ENCODE results near the gene CTAGE15.
"Not testable (repeated sequence)": the region's sequence is repeated elsewhere in the genome, so short reads cannot be mapped to it uniquely, and the experiment has no call there.

The CTAGE15 gene, protein sequence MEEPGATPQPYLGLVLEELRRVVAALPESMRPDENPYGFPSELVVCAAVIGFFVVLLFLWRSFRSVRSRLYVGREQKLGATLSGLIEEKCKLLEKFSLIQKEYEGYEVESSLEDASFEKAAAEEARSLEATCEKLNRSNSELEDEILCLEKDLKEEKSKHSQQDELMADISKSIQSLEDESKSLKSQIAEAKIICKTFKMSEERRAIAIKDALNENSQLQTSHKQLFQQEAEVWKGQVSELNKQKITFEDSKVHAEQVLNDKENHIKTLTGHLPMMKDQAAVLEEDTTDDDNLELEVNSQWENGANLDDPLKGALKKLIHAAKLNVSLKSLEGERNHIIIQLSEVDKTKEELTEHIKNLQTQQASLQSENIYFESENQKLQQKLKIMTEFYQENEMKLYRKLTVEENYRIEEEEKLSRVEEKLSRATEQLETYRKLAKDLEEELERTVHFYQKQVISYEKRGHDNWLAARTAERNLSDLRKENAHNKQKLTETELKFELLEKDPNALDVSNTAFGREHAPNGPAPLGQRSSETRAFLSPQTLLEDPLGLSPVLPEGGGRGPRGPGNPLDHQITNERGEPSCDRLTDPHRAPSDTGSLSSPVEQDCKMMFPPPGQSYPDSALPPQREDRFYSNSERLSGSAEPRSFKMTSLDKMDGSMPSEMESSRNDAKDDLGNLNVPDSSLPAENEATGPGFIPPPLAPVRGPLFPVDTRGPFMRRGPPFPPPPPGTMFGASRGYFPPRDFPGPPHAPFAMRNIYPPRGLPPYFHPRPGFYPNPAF

GRCh38 chr7:143571501-143571900 lies at the start of gene CTAGE15:
TSS of gene CTAGE15 (plus strand) at chr7:143571801. CDS start at chr7:143571818, 17 bp downstream.
- DNase-seq: not testable (repeated sequence)

DNA sequence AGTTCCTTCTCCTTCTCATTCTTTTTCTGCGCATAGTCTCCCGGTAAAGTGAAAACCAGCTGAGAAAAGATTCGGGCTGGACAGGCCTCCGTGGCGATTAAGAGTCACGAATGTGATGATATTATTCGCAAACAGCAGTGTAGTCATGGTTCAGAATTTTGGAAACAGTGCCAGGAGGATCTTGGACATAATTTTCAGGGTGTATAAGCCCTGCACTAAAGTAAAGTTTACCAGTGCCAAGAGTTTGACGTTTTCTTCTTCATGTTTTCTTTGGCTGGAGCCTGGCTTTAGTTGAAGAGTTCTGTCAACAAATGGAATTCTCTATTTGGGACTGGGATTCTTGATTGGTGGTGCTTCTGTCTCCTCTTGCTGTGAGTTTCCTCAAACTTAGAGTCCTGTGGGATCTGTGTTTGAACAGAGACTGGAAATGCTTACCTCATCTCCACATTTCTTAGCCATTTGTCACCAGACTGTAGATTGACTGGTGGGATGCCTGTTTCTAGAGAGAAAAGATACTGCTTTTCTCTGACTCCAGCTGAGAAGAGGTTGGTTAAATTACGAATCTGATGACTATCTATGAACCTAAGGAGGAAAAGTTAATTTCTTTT lies 49.2 kb upstream of the CTAGE15 start:
- not testable (repeated sequence) for DNase-seq

GRCh38 chr7:143531169-143531926 lies 40.3 kb upstream of the CTAGE15 start:
- DNase-seq: not testable (repeated sequence)

DNA sequence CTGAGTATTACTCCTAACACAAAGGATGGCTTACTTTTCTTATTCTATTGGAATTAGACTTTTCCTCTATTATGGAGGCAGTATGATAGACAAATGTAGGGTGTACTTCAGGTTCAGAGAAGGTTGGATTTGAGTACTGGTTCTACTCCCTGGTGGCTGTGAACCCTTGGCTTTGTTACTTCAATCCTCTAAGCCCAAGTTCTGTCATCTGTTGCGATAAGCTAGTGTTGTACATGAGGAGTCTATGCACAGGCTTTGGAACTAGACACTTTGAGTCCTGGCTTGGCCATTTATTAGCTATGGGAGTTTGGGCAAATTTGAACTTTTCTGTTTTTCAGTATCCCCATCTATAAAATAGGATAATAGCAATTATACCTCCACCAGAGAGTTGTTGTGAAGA lies 39.7 kb upstream of the CTAGE15 start:
- not testable (repeated sequence) for DNase-seq

DNA sequence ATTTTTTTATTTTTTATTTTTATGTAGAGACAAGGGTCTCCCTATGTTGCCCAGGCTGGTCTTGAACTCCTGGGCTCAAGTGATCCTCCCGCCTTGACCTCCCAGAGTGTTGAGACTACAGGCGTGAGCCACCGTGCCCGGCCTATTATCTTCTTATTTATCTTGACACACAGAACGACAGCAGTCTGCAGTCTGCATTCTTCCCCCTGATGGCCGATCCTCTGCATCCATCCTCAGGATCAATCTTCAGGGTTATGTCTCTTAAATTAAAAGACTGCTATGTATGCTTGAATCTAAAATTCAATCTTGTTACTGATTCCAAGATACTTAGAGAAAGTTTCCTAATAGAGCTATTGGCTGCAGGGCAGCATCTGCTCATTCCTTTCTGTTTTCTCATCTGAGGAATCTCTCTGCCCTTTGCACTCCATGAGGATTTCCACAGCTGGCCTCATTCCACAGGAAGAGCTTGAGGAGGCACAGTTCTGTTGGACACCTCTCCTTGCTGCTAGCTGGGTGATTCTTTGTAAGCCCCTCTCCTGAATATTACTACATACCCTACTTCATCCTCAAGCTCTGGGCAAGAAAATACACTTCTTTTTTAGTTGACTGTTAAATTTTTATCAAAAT lies 38.3 kb upstream of the CTAGE15 start:
- DNase-seq: not testable (repeated sequence)

GRCh38 chr7:143536443-143536842 lies 35.2 kb upstream of the CTAGE15 start:
- not testable (repeated sequence) for DNase-seq

- DNase-seq: not testable (repeated sequence)
Measured at GRCh38 chr7:143543288-143544038, 28.1 kb upstream of the CTAGE15 start.

GRCh38 chr7:143555968-143556367 lies 15.6 kb upstream of the CTAGE15 start:
- DNase-seq: not testable (repeated sequence)

DNA sequence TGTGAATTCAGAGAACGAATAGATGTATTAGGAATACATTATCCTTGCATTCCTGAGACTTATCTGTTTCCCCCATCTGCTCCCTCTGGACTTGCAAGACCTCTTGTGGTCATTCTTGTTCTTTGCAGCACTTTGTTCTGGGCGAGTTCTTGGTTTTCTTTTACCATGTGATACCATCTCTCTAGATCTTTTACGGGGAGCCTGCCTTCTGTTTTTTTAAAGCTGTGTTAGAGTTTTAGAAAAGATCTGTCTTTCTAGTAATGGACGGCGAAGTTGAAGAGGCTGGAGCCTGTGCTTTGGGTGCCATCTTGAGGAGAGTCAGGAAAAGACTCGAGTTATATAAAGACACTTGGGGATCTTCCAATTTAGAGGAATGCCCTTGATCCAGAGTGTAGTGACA lies 8.3 kb upstream of the CTAGE15 start:
- DNase-seq: not testable (repeated sequence)

DNA sequence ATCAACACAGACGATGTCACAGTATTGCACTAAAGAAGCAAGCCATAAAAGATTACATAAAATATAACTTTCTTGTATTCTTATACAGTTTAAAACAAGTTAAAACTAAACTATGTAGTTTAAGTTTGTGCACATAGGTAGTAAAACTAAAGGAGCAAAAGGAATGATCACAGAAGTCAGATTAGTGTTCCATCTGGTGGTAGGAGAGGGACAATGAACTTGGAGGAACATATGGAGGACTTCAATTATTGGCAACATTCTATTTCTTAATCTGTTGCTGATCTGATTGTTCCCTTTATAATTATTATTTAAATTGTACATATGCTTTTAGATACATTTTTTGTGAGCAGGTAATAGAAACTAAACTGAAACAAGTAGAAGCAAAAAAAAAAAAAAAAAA lies 5.6 kb upstream of the CTAGE15 start:
- DNase-seq: not testable (repeated sequence)

DNA sequence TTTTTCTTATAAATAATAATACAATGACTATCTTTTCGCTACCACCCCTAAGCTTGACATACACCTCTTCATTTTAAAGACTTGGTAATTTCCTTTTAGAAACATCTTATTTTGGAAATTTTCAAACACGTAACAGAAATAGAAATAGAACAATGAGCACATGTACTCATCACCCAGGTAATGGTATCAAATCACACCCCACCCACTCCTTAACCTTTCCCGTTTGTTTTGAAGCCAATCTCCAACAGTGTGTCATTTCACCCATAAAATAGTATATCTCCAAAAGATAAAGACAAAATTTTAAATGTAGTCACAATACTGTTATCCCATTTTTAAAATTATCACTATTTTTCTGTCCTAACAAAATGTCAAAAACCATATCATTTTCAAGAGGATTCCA lies 16.6 kb downstream of the CTAGE15 start:
- DNase-seq: not testable (repeated sequence)

GRCh38 chr7:143589897-143590296 lies 18.3 kb downstream of the CTAGE15 start:
- DNase-seq: not testable (repeated sequence)

GRCh38 chr7:143598086-143598485 lies 26.5 kb downstream of the CTAGE15 start:
- not testable (repeated sequence) for DNase-seq

DNA sequence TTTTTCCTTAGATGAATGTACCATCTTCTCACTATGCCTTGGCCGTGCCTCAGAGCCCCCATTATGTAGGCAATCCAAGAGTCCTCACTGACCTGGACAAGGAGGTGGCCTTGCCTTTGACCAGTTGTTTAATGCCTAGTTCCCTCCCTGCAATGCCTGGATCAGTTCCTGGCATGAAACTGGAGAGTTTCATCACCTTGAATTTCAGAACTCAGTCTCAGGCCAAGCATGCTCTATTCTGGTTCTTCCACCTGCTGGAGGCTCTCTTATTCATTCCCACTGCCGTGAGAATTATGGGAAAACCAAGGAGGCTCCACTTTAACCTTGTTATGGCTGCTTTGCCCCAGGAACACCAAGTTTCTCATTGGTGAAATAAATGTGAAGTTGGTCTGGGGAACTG lies 31.9 kb downstream of the CTAGE15 start:
- not testable (repeated sequence) for DNase-seq

DNA sequence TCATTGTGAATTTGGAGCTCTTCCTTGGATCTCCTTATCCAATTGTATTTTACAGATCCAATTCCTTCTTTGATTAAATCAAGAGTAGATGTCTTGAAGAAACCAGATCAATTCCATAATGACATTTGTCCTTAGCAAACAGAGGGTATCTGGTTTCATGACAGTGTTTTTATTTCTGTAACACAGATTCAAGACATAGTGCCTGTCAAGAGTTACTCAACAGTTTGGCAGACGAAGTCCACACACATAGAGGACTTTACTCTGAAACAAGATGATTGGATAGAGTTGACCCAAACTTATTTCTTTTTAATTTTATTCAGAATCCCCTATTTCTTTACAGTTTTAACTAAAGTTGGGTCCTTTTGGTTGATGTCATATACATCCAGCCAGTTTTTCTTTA lies 34.5 kb downstream of the CTAGE15 start:
- not testable (repeated sequence) for DNase-seq

GRCh38 chr7:143615545-143615944 lies 43.9 kb downstream of the CTAGE15 start:
- DNase-seq: peak; percentile 0

GRCh38 chr7:143617204-143617603 lies 45.6 kb downstream of the CTAGE15 start:
- DNase-seq: not testable (repeated sequence)

- not testable (repeated sequence) for DNase-seq
Measured at GRCh38 chr7:143620058-143620457, 48.5 kb downstream of the CTAGE15 start.

GRCh38 chr7:143620646-143621045 lies 49.0 kb downstream of the CTAGE15 start, which contains the start of gene TCAF2:
TSS of gene TCAF2 (plus strand) at chr7:143620974.
- not testable (repeated sequence) for DNase-seq

DNA sequence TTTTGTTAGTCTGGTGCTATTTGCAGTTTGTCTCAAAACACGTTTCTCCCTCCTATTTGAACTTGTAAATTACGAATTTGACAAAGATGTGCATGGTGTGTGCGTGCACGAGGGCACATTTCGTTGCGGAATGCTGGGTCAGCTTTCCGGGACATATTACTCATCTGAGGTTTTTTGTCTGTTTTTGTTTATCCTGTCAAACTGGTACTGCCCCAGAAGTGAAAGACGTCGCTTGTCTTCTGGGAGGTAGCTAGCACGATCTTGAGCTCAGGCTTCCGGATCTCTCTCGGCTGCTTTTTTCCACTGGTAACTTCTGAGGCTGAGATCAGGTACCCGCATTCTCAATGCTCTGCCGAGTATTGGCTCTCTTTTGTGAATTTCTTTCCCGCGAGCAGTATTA lies 49.6 kb downstream of the CTAGE15 start:
- DNase-seq: not testable (repeated sequence)

DNA sequence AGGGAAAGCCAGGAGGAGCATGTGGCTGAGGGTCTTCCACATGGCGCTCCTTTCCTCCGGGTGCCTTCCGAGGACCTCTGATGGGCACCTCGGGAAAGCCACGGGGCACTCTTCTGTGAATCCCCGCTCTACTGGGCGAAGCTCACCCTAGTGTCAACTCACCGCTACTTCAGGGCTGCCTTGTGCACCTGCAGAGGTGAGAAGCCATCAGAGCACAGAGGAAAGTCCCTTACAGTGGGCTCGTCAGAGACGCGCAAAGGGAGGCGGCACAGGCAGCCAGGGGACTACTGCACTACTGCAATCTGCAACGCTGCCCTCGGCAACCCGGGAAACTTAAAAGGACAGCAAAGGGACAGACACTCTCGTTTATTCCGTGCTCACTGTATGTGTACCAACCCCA lies 50.5 kb downstream of the CTAGE15 start:
- DNase-seq: not testable (repeated sequence)

Measured in hematopoietic multipotent progenitor cell treated with erythropoietin and hydrocortisone succinate and interleukin-3 and kit ligand, for 8 days (in vitro differentiated cells).